Endothelial cell of umbilical vein (primary cell): ENCODE measurements around the gene ROBO2. TPM values are rescaled to one million over a fixed set of nuclear protein-coding genes. Genes with fewer than 3 reads are reported as not detected.

Experiments
- BruUV-seq: library from RNA; stranded (reverse); fragments of 400-500 nt; replicated peaks from 2 replicates; lab custom pipeline; 2021; lab: Mats Ljungman, UMichigan
- CTCF ChIA-PET: fragments of 300-600, 350-600 bp; sonication (Branson Sonifier 250); formaldehyde crosslinking; loops from one replicate; lab custom pipeline; 2021; ENCODE audit warnings: antibody characterized with exemption, inconsistent platforms; lab: Charles Lee
- POLR2A ChIA-PET: fragments of 300-600, 350-600 bp; sonication (Branson Sonifier 250); formaldehyde crosslinking; loops from one replicate; lab custom pipeline; 2021; ENCODE audit warnings: antibody characterized with exemption, inconsistent platforms; lab: Charles Lee
- DNase-seq: peaks from one replicate; pipeline ENCODE4 v3.0.0-alpha.2; 2011; ENCODE audit warnings: low read depth, low spot score
- FAIRE-seq: peaks from 2 replicates; lab custom pipeline; 2011; peaks lifted over from hg19 to GRCh38; lab: Jason Lieb, UNC
- H2AFZ ChIP-seq: 2 replicates; pipeline ENCODE4 v1.6.0; 2012; ENCODE audit warnings: low read depth, low read length, control low read depth, inconsistent platforms
- H3K27ac ChIP-seq: 2 replicates; pipeline ENCODE4 v1.5.1; 2011; ENCODE audit warnings: low read depth, mild to moderate bottlenecking, control low read depth, low read length, moderate library complexity; ENCODE audit not compliant: insufficient read depth
- H3K27me3 ChIP-seq, 2 experiments: 2 replicates each; pipeline versions ENCODE4 v1.6.0 to v1.6.1; 2011; ENCODE audit warnings: low read length in 2 of 2, mixed read lengths in 1 of 2; ENCODE audit not compliant: control insufficient read depth in 2 of 2, insufficient read depth in 2 of 2
- H3K36me3 ChIP-seq, 2 experiments: 2 replicates in 1 of 2; 3 replicates in 1 of 2; pipeline ENCODE4 v1.5.1; 2011; ENCODE audit warnings: low read length in 2 of 2, mild to moderate bottlenecking in 1 of 2, moderate library complexity in 1 of 2; ENCODE audit not compliant: control insufficient read depth in 2 of 2, insufficient read depth in 2 of 2; ENCODE audit errors: extremely low read depth in 1 of 2
- H3K4me1 ChIP-seq: 3 replicates; pipeline ENCODE4 v1.5.1; 2011; ENCODE audit warnings: mild to moderate bottlenecking, low read length; ENCODE audit not compliant: control insufficient read depth, insufficient read depth; ENCODE audit errors: extremely low read depth
- H3K4me2 ChIP-seq: 2 replicates; pipeline ENCODE4 v1.6.1; 2011; ENCODE audit warnings: low read length, control low read depth, mixed read lengths; ENCODE audit not compliant: insufficient read depth
- H3K4me3 ChIP-seq, 3 experiments: fragments of 200-600 bp in 1 of 3; sonication (generic), shearing (Covaris generic) in 1 of 3; replicated peaks in 1 of 3; 2 replicates each; pipeline ENCODE4 v1.5.1; 2011 to 2016; ENCODE audit warnings: control low read depth in 3 of 3, low read length in 3 of 3, mild to moderate bottlenecking in 2 of 3, inconsistent platforms in 1 of 3, low read depth in 1 of 3, moderate library complexity in 1 of 3; ENCODE audit not compliant: insufficient read depth in 1 of 3
- H3K79me2 ChIP-seq: 2 replicates; pipeline ENCODE4 v1.6.0; 2012; ENCODE audit warnings: low read length, inconsistent platforms; ENCODE audit not compliant: control insufficient read depth, insufficient read depth
- H3K9ac ChIP-seq: replicated peaks from 2 replicates; pipeline ENCODE3; 2011; ENCODE audit warnings: low read length, control low read depth; ENCODE audit not compliant: insufficient read depth; ENCODE audit errors: extremely low read depth
- H3K9me1 ChIP-seq: replicated peaks from 3 replicates; pipeline ENCODE4 v1.6.0; 2011; ENCODE audit warnings: mild to moderate bottlenecking, low read length; ENCODE audit not compliant: control insufficient read depth, insufficient read depth; ENCODE audit errors: extremely low read depth
- H3K9me3 ChIP-seq: replicated peaks from 2 replicates; pipeline ENCODE4 v1.5.1; 2012; ENCODE audit warnings: low read length, inconsistent platforms; ENCODE audit not compliant: control insufficient read depth, insufficient read depth
- H4K20me1 ChIP-seq: replicated peaks from 2 replicates; pipeline ENCODE3; 2011; ENCODE audit warnings: mild to moderate bottlenecking, low read length; ENCODE audit not compliant: control insufficient read depth, insufficient read depth; ENCODE audit errors: extremely low read depth
- EZH2 ChIP-seq: IDR thresholded peaks from 2 replicates; pipeline ENCODE4 v1.6.1; 2012; ENCODE audit warnings: borderline replicate concordance, low read depth, mild to moderate bottlenecking, moderate library complexity, low read length, inconsistent platforms; ENCODE audit not compliant: severe bottlenecking
- FOS ChIP-seq: IDR thresholded peaks from 2 replicates; pipeline ENCODE4 v1.6.1; 2011; ENCODE audit warnings: mild to moderate bottlenecking, low read length, moderate library complexity, borderline replicate concordance; ENCODE audit not compliant: insufficient read depth
- GATA2 ChIP-seq: IDR thresholded peaks from 2 replicates; pipeline ENCODE4 v1.7.0; 2011; ENCODE audit warnings: low read depth, mild to moderate bottlenecking, moderate library complexity, mixed read lengths, low read length; ENCODE audit not compliant: insufficient read length, insufficient read depth
- JUN ChIP-seq: IDR thresholded peaks from 2 replicates; pipeline ENCODE4 v1.6.1; 2011; ENCODE audit warnings: borderline replicate concordance, low read depth; ENCODE audit not compliant: insufficient read length, insufficient read depth
- MYC ChIP-seq: IDR thresholded peaks from one replicate; pipeline ENCODE4 v1.6.1; 2011; ENCODE audit warnings: mild to moderate bottlenecking, low read depth, low read length
- POLR2A ChIP-seq: IDR thresholded peaks from 2 replicates; pipeline ENCODE4 v1.6.1; 2012; ENCODE audit warnings: low read depth, mild to moderate bottlenecking, control low read depth, low read length
- POLR2AphosphoS5 ChIP-seq: IDR thresholded peaks from 2 replicates; pipeline ENCODE4 v1.6.1; 2012; ENCODE audit warnings: low read depth, mild to moderate bottlenecking, control low read depth, low read length, moderate library complexity; ENCODE audit not compliant: insufficient read depth
- dilution Hi-C: fragments of 300-500 bp; cut with MboI; formaldehyde crosslinking; loops from one replicate; pipeline ENCODE4 v1.15.0; 2019; ENCODE audit warnings: low sequenced_read_pairs; ENCODE audit not compliant: extremely low pct_ligation_motif_present
- intact Hi-C: fragments of 100-400 bp; cut with micrococcal nuclease; formaldehyde crosslinking; loops from one replicate; pipeline ENCODE4 v1.10.0; 2022
- polyA plus RNA-seq, 4 experiments: library from polyadenylated mRNA; depleted of rRNA in 3 of 4; stranded (reverse) in 3 of 4; unstranded in 1 of 4; fragments of >200 nt; gene quantifications; 2 replicates each; pipeline versions ENCODE4 v1.2.1 to v1.2.3, GENCODE V29; 2011 to 2012; ENCODE audit warnings: missing spikeins in 1 of 4
- total RNA-seq: library from RNA; stranded (reverse); gene quantifications from 2 replicates; pipeline ENCODE4 v1.2.3, GENCODE V29; 2021
- TF ChIP-seq, protein P1 (sequence below): IDR thresholded peaks from 2 replicates; pipeline ENCODE4 v1.6.1; 2011; ENCODE audit not compliant: insufficient read depth, insufficient read length
- TF ChIP-seq, protein P2 (sequence below), 2 donors: IDR thresholded peaks; 1 replicate in 1 of 2; 2 replicates in 1 of 2; pipeline ENCODE4 v1.5.1; 2011; ENCODE audit warnings: low read length in 2 of 2, mild to moderate bottlenecking in 2 of 2, moderate library complexity in 2 of 2, control low read depth in 1 of 2, inconsistent platforms in 1 of 2, low read depth in 1 of 2; ENCODE audit not compliant: insufficient read depth in 1 of 2; ENCODE audit errors: extremely low read depth in 1 of 2

Gene ROBO2
- total and polyA plus RNA-seq, 2 donors (not counting 3 experiments of a cell fraction or from before 2014, with no cell fraction given) = not detected

DNA sequence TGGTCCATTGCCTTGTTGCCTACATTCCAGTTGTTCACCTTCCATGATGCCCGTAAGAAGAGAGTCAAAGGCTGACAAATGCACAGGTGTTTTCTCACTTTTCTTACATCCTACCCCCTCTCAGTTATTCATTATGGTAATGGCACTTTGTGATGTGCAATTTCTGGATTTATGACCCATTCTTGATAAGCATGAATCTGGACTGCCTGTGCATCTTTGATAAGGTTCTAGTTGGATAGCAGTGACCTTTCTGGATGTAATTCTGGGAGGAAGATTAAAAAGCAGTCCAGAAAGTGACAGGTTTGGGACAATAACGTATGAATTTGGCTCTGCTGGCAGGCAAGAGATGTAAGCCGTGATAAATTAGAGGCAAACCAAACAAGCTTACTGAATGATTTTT is 101.5 kb downstream of the ROBO2 start:
- dilution Hi-C loops = no loop called here

More for the DNA sequence above, 101.5 kb downstream of the ROBO2 start:
- POLR2A ChIA-PET = no interaction called here
- H3K9me3 ChIP-seq = no peaks in the 10 kb centered on the region
- no TSS peak for BruUV-seq
- no peaks in the 10 kb centered on the region for H4K20me1 ChIP-seq
- H3K4me3 ChIP-seq = no peak overlapping the region
- H3K27me3 ChIP-seq = no peaks in the 10 kb centered on the region
- TF ChIP-seq FOS = no peak
- no peak for TF ChIP-seq MYC
- no peak for TF ChIP-seq POLR2A
- TF ChIP-seq GATA2 = no peak
- TF ChIP-seq EZH2 = no peak
- TF ChIP-seq, protein P1, sequence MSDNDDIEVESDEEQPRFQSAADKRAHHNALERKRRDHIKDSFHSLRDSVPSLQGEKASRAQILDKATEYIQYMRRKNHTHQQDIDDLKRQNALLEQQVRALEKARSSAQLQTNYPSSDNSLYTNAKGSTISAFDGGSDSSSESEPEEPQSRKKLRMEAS = no peak
- TF ChIP-seq POLR2AphosphoS5 = no peak
- TF ChIP-seq, protein P2, sequence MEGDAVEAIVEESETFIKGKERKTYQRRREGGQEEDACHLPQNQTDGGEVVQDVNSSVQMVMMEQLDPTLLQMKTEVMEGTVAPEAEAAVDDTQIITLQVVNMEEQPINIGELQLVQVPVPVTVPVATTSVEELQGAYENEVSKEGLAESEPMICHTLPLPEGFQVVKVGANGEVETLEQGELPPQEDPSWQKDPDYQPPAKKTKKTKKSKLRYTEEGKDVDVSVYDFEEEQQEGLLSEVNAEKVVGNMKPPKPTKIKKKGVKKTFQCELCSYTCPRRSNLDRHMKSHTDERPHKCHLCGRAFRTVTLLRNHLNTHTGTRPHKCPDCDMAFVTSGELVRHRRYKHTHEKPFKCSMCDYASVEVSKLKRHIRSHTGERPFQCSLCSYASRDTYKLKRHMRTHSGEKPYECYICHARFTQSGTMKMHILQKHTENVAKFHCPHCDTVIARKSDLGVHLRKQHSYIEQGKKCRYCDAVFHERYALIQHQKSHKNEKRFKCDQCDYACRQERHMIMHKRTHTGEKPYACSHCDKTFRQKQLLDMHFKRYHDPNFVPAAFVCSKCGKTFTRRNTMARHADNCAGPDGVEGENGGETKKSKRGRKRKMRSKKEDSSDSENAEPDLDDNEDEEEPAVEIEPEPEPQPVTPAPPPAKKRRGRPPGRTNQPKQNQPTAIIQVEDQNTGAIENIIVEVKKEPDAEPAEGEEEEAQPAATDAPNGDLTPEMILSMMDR (IDR thresholded peaks at IDR 0.05; ENCODE audit: extremely low read depth in 1 of 2, insufficient read depth in 1 of 2, low read depth in 1 of 2, low read length in 2 of 2) = no peak
- TF ChIP-seq JUN = no peak
- intact Hi-C loops = no loop called here
- H3K9me1 ChIP-seq = no peaks in the 10 kb centered on the region
- H3K27ac ChIP-seq = no peak overlapping the region
- H3K36me3 ChIP-seq = no peaks in the 10 kb centered on the region
- FAIRE-seq (no peak), DNase-seq (no peak)
- H3K4me2 ChIP-seq = no peak overlapping the region
- CTCF ChIA-PET = no interaction called here
- no peaks in the 10 kb centered on the region for H3K79me2 ChIP-seq
- H3K4me1 ChIP-seq = no peaks in the 10 kb centered on the region
- H2AFZ ChIP-seq = no peak overlapping the region
- no peak overlapping the region for H3K9ac ChIP-seq
